ELR (cell line): ENCODE results near the gene MED4.

ENCODE experiments used
- DNase-seq: peaks from one replicate; pipeline ENCODE4 v3.0.0-alpha.2; 2015; ENCODE audit warnings: low read depth

Gene MED4, protein sequence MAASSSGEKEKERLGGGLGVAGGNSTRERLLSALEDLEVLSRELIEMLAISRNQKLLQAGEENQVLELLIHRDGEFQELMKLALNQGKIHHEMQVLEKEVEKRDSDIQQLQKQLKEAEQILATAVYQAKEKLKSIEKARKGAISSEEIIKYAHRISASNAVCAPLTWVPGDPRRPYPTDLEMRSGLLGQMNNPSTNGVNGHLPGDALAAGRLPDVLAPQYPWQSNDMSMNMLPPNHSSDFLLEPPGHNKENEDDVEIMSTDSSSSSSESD

DNA sequence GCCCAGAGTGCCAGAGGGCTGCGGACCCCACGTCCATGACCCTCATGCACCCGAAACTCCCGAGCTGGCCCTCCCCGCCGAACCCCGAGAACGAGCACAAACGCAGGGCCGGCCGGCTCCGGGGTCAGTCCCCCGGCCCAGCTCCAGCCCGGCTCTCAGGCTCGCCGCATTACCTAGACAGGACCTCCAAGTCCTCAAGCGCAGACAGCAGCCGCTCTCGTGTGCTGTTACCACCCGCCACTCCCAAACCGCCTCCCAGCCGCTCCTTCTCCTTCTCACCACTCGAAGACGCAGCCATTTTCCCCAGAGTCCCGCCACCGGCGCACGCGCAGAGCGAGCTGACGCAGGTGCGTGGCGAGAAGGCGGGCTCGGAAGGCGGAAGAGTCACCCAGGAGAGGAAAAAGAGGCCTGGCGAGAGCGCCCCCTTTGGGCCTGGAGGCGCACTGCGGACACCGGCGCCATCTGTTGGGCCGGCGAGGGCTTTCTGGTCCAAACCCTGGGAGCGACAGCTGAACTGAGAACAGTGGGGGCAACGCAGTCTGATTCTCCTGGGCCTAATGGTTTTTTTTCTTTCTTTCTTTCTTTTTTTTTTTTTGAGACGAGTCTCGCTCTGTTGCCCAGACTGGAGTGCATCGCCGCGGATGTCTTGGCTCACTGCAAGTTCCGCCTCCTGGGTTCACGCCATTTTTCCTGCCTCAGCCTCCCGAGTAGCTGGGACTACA is at the start of gene MED4:
Gene MED4 (minus strand): TSS at position 324 of the 722 bp plus-strand sequence. CDS start 26 bp downstream, at position 298.
- DNase-seq: peak; percentile 94

DNA sequence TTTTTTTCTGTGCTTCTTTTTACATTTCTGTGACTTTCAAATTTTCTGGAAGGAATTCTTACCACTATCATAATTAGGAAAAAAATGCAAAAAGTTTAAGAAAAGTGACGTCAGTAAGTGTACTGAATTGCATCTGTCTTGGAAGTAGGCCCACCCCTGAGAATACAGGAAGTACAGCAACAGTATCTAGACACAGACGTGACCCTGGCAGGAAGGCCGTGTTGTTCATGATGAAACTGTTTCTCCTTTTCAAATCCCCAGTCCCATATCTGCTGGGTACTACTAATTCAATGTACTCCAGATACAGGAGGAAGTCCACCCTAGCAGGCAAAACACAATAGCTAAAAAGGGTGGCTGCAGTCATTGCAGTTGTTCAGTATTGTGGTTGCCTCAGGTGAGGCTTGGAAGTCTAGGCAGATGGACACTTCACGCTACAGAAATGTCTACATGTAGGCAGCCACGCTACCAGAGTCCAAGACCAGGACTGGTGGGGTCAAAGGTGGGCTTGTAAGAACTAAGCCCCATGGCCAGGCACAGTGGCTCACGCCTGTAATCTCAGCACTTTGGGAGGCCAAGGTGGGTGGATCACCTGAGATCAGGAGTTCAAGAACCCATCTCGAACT is 49.6 kb upstream of the MED4 start:
- DNase-seq: no peak

DNA sequence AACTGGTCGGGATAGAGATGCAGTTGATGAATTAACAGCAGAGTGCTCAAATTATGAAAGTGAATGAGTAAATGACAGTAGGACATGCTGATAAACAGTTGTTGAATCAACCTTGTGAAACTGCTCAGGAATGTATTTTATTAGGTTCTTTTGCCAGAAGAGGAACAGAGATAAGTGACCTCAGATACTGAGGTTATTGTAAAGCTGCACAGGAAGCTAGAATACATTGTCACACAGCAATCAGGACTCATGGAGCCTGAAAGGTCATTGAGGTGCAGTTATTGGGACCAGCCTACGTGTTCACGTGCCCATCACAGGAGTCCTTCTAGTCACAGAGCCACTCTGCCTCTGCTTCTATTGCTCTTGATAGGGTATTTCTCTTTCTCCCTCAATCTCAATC is 47.5 kb upstream of the MED4 start:
- no peak for DNase-seq

DNA sequence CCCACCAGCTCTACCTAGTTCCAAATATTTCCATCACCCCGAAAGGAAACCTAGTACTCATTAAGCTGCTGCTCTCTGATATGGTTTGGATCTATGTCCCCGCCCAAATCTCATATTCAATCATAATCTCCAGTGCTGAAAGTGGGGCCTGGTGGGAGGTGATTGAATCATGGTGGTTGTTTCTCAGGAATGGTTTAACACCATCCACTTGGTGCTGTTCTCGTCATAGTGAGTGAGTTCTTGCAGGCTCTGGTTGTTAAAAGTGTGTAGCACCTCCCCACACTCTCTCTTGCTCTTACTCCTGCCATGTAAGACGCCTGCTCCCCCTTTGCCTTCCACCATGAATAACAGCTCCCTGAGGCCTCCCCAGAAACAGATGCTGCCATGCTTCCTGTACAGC is 43.4 kb upstream of the MED4 start:
- DNase-seq: no peak

DNA sequence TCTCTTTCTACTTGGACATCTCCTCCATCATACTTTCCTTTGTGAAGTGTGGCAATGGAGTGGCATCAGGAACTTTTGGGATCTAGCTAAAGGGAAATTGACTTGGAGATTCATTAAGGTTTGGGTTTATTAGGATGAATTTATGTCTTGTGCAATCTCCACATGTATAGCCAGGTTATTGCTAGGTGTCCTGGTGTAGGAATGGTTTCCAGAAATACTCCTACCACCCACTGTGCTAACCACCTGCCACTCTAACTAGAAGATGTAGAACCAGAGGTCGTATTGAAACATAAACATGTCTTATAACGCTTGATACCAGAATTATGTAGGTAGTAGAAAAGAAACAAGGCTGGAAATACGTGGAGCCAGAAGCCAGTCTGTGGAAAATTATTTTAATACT is 38.1 kb upstream of the MED4 start:
- DNase-seq: no peak

DNA sequence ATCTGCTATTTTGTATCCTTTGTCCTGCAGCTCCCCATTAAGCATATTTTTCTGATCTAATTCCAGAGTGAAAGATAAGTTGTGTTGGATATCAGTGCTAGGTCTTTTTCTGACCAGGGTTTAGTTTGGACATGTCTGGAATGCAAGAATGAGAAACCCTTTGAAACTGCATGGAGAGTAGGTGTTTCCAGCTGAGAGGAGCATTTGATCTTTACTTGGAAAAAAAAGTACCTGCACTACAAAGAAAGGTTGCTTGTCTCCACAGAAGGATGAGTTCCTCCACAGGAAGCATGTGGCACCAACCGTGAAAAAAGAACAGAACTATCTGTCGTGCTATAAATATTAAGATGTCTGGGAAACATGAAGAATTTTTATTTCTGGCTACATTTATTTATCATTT is 36.6 kb upstream of the MED4 start:
- DNase-seq: no peak

DNA sequence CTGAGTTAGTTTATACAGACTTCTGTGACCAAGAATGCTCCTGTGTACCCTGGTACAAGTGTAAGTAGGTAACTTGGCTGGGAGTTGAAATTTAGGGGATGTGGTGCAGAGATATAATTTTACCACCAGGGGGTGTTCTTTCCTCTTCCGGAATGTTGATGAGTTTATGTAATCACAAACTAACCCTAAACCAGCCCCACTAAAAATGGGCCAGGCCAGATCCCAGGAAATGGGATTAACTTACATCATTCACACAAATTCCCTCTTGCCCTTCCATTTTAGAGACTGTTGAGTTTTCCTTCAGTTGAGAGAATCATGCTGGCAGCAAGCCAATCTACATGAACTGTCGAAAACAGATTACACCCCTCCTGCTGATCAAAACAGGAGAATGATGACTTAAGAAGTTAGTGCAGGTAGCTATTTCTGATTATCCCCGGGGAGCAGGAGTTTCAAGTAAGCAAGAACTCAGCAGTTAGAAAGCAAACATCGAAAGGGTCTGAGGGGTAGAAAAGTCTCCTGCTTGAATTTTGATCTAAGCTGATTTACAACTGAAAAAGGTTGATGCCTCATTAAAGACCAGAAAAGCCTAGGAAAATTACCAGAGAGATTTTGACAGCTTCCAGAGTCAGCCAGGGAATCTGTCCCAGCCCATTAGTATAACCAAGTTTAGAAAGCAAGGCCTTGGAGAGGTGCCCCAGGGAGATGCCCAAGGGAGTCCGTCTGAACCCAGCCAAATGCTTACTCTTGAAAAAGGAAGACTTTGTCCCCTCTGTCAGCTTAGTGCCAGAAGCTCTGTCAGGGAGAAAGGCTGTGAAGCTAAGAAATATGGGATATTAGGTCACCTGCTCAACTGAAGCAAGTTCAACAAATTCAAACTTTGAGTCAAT is 32.3 kb upstream of the MED4 start:
- DNase-seq: peak; percentile 76

DNA sequence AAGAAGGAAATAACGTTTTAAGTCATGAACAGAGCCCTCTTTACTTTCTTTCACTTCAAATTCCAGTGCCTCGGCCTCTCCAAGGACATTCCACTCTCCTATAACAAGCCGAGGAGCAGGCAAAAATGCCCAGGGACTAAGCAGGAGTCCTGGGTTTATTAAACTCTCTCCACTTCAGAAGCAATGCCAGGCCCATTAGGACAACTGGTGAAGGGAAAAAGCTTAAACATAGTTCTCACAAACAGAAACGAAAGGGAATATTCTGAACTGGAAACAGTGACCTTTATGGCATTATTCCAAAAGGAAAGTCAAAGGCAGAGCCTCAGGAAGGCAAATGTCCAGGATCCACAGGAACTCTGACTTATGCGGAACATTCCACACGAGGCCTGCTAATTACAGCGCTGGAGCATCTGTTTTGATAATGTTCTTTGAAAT is 30.9 kb upstream of the MED4 start:
- DNase-seq: peak; percentile 6

DNA sequence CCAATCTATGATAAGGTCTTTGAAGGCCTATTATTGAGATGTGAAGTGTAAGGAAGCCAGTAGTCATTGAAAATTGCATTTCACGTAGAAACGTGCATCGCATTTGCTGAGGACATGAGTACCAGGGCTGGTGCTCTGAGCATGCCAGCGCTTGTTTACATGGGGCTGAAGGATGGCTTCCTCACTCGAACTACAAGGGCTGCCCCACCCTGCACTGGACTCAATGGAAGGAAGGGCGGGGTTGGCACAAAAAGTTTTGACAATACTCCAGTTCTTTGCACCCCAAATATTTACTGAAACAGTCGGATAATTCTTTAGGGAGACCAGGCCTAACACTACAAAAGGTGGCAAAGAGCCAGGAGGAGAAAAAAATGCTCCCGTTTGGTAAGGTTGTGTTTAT is 28.9 kb upstream of the MED4 start:
- no peak for DNase-seq

DNA sequence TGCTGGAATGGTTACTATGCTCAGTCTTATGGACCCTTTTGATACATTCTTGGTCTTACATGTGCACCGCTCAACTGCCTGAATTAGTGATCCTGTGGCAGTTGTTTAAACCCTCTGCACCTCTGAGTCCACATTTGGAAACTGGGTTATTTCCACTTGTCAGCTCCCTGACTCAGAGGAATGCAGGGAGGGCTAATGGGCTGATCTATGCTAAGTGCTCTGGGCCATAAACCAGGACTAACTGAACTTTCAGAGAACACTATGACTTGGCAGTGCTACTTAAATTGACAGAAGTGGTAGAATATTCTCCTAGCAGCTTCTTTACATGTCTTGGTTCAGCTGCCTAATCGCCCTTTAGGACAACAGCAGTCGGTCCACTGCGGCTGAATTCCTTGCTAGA is 26.8 kb upstream of the MED4 start:
- DNase-seq: no peak

DNA sequence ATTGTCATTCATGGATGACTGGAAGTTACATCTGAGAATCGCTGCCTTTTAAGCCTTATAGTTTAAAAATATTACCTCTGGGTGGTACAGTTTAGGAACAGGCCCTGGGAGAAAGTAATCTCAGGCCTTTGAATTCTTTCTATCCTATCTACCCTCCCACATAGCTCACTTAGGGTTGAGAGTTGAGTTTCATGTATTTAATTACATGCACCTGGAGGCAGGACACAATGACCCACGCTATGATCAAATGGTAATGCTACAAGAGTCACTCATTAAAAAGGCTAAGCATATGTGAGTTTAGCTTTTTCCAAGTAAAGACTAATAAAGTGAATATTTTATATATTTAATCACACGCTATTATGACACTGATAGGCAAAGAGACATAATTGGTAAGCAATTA is 25.3 kb upstream of the MED4 start:
- no peak for DNase-seq

DNA sequence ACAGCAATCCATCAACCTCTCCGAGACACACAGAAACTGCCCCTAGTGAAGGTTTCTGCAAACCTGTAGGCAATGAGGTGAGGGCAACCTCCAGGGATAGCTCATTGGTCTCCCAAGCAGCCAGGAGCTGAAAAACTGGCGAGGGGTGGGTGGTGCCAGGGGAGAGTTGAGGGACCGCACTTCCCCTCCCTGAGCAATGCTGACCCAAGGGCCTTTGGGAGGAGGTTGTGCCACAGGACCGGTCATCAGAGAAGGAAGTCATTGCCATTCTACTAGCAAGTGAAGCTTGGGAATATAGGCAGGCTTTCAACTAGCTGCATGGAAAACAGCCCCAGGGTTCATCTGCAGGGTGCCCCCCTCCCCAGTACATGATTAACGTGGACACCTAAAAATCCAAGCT is 23.1 kb upstream of the MED4 start:
- no peak for DNase-seq

DNA sequence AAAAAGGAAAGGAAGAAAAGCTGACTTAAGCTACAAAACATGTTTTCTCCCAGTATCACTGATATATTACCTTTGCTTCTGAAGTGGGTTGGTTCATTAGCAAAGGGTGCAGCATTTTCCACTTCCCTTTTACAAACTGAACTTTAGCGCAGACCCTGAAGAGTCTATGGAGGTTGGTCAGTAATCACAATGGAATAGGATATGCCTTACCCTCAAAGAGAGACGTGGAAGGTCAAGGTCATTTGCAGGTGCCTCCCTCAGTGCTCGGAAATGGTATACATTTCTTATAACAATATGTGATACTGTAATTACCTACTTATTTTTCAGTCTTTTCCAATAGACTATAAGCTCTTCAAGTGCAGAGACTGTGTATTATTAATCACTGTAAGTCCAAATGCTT is 21.9 kb upstream of the MED4 start:
- no peak for DNase-seq

DNA sequence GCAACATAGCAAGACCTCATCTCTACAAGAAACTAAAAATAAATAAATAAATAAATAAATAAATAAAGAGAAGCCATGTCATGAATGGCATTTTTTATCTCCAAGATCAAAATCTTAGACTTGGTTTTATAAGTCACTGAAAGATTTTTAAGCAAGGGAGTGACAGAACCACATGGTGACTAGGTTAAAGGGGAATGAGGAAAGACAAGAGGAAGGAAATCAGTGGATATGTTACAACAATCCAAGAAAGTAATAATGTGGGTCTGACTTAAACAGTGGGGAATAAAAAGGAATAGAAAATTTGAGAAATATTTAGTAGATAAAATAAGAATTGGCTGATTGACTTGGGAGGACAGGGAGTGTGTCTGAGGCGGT is 18.8 kb upstream of the MED4 start:
- DNase-seq: no peak

DNA sequence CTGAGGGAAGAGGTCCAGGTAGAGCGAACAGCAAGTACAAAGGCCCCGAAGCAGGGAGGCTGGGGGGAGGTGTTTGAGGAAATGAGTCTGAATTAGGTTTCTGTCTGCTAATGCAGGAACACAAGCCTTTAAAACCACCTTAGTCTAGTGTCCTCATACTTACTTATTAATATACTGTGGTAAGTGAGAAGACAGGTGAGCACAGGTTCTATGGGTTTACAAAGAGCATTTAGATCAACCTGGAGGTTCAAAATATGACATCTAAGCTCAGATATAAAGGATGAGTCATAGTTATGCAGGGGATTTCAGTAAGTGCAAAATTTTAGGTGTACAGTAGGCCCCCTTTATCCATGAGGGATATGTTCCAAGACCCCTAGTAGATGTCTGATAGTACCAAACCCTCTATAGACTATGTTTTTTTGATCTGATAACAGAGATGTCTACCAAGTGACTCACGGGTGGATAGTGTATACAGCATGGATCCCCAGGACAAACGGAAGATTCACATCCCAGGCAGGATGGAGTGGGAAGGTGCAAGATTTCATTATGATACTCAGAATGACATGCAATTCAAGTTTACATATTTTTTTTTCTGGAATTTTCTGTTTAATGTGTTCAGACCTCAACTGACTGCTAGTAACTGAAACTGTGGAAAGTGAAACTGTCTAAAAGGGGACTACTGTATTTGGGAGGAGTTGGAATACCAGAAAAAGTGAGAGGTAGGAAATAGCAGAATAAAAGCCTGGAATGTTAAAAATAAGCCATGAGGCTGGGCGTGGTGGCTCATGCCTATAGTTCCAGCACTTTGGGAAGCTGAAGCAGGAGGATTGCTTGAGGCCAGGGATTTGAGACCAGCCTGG is 18.2 kb upstream of the MED4 start:
- DNase-seq: peak; percentile 67

DNA sequence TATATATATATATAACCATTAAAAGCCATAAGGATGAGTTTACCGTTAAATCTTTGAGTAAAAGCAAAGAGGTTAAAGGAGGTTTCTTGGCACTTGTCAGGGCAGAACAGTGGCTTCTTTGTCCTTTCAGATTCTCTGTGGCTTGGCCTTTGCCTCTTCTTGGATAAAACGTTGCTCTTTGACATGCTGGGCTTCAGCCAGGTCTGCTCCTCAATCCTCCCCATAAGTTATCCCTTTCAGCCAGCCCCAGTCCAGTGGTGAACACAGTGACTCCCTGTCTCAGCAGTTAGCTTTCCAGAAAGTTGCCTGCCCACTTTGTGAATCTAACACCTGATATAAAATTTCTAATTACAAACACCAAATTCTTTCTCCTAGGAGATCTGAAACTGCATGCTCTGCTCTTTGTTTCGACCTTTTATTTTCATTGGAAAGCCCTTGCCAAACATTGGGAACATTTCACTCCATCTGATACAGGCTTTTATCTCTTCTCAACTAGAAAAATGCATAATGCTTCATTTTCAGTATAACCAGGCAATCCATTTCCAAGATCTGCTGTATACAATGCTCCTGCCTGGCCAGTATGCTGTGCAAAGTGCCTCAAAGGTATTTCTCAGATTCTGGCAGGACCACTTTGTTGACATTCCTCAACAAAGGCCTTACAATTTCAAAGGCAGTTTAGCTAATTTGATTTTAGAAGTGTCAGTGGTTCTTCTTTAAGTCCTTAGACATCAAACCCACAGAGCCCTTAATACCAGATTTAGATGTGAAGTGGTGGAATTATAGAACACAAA is 16.2 kb upstream of the MED4 start:
- peak; percentile 4 for DNase-seq

DNA sequence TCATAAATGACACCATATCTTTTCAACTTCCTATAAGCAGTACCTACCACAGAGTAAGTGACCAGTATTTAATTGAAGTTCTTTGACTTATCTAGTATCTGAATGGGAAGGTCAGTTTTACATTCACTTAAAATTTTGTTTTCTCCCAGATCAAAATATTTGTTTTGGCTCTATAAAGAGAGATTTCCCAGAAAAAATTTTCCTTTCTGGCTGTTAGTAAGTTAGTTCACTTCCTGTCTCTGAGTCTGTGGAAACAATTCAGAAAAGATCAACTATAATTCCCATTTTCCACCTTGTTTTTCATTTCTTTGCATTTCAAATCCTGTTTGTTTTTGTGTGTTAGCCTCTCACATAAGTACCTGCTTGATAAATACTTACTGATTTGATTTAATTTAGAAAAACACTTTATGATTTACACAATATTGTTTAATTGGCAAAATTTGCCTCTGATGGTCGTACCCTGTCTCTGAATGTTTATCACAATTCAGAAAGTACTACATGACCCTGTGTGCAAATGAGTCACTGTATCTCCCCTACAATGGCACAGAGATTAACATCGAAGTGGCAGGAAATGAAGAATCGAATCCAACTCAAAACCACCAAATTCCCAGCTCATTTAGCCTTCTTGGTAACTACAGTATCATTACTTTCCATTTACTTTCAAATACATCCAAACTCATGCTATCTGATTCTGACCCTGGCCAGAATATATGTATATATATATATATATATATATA is 15.4 kb upstream of the MED4 start:
- DNase-seq: peak; percentile 47

DNA sequence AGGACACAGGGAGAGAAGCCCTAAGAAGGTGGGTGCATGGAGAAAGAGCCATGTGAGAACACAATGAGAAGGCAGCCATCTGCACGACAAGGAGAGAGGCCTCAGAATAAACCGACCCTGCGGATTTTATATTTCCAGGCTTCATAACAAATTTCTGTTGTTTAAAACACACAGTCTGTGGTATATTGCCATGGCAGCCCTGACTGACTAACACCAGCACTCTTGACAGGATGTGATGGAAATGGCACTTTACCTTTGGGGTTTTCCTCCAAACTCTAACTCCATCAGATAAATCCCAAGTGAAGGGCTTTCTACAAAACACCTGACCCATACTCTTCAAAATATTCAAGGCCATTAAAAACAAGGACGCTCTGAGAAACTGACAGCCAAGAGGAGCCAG is 13.2 kb upstream of the MED4 start:
- no peak for DNase-seq

DNA sequence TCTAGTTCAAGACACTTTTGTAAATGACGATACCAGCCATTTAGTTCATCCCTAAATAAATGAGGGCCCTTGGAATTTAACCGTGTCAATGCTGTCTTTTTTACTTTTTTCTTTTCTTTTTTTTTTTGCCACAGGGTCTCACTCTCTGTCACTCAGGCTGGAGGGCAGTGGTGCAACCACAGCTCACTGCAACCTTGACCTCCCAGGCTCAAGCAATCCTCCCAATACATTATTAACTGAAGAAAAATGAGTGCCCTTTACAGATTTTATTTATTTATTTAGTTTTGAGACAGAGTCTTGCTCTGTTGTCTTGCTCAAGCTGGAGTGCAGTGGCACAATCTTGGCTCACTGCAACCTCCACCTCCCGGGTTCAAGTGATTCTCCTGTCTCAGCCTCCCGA is 2.9 kb upstream of the MED4 start:
- DNase-seq: no peak

DNA sequence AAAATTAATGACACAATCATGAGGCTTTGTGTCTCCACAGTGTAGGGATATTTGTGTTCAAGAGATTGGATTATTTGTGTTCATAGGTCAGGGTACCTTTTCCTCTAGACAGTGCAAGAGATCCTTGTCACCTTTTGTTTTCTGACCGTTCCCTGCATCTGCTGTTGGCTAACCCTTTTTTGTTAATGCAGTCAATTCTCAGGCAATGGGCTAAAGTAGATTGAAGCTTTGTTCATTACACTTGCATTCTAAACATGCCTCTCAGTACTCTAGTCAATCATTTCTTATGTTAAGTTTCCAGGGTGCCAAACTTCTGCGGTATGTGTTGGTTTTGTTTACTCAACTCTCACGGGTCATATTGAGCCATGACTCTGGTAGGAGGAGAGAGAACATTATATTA is 1.8 kb upstream of the MED4 start:
- DNase-seq: no peak
